ENCODE data around the gene DNM2.

DNA sequence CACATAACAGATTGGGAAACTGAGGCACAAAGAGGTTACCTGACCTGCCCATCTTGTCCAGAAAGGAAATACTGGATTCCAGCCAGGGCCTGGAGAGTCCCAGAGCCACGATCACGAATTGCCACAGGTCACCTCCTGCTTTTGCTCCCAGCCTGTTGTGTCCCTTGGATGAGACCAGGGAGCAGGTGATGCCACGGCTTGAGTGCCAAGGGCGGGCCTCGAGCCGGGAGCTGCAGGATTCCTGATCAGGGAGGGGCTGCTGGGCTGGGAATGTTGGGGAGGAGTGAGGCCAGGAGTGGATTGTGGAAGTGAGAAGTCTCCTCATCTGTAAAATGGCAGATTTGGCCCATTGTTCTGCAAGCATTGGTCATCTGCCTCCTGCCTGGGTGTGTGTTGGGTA, 29.4 kb downstream of the DNM2 start:
- TF ChIP-seq POLR2A (IDR thresholded peaks at IDR 0.05; ENCODE audit: low read depth, low read length) (no peak), TAF1 (IDR thresholded peaks at IDR 0.05; ENCODE audit: borderline replicate concordance, low read depth, low read length) (no peak), POLR2AphosphoS5 (IDR thresholded peaks at IDR 0.05; ENCODE audit: low read depth, low read length) (no peak)

All from GM12892 (cell line).